HepG2 (cell line): ENCODE data around the gene MYL12B. TPM values are rescaled to one million over a fixed set of nuclear protein-coding genes. Genes with fewer than 3 reads are reported as not detected.
A peak's percentile ranks its signal among the peaks of the same experiment; 100 is the strongest.

ENCODE experiments used
- DNMT1 ChIP-seq: sonication (generic); formaldehyde crosslinking; IDR thresholded peaks from 2 replicates; pipeline ENCODE4 v1.5.1; 2020; ENCODE audit warnings: mild to moderate bottlenecking, missing genetic modification reagents
- DR1 ChIP-seq: sonication (generic); formaldehyde crosslinking; IDR thresholded peaks from 2 replicates; pipeline ENCODE4 v1.8.0; 2021; ENCODE audit warnings: mild to moderate bottlenecking, missing genetic modification reagents, inconsistent platforms
- EHMT2 ChIP-seq: fragments of 200-600 bp; sonication (generic); IDR thresholded peaks from 2 replicates; pipeline ENCODE4 v1.7.0; 2017; ENCODE audit warnings: antibody characterized with exemption, low read depth, low read length, borderline replicate concordance
- GZF1 ChIP-seq: sonication (generic); formaldehyde crosslinking; IDR thresholded peaks from 2 replicates; pipeline ENCODE4 v1.5.1; 2020; ENCODE audit warnings: mild to moderate bottlenecking, missing genetic modification reagents
- ISX ChIP-seq: sonication (generic); formaldehyde crosslinking; conservative IDR thresholded peaks from 2 replicates; pipeline ENCODE4 v1.5.0; 2020; ENCODE audit warnings: missing genetic modification reagents
- MIER3 ChIP-seq: IDR thresholded peaks from 2 replicates; pipeline ENCODE4 v1.6.1; 2016; ENCODE audit warnings: missing compliant biosample characterization, borderline replicate concordance
- RFX1 ChIP-seq: fragments of 450-650 bp; IDR thresholded peaks from 2 replicates; pipeline ENCODE4 v1.6.1; 2017
- SNRNP70 ChIP-seq: fragments of 200-400 bp; formaldehyde crosslinking; IDR thresholded peaks from 2 replicates; pipeline ENCODE4 v1.6.1; 2017; ENCODE audit warnings: mild to moderate bottlenecking, low read depth, low read length, moderate library complexity
- SSRP1 ChIP-seq: IDR thresholded peaks from 2 replicates; pipeline ENCODE4 v1.6.1; 2016; ENCODE audit warnings: control low read depth
- TOPORS ChIP-seq: sonication (generic); formaldehyde crosslinking; IDR thresholded peaks from 2 replicates; pipeline ENCODE4 v1.8.0; 2023; ENCODE audit warnings: mild to moderate bottlenecking, missing genetic modification reagents
- WIZ ChIP-seq: sonication (generic); formaldehyde crosslinking; IDR thresholded peaks from 2 replicates; pipeline ENCODE4 v1.5.1; 2020; ENCODE audit warnings: mild to moderate bottlenecking, missing genetic modification reagents
- ZFP36L1 ChIP-seq: sonication (generic); formaldehyde crosslinking; IDR thresholded peaks from 2 replicates; pipeline ENCODE4 v1.8.0; 2022; ENCODE audit warnings: mild to moderate bottlenecking, missing genetic modification reagents, moderate library complexity
- ZNF230 ChIP-seq: sonication (generic); formaldehyde crosslinking; IDR thresholded peaks from 2 replicates; pipeline ENCODE4 v1.4.0; 2020; ENCODE audit warnings: mild to moderate bottlenecking, missing genetic modification reagents
- ZNF326 ChIP-seq: sonication (generic); formaldehyde crosslinking; IDR thresholded peaks from 2 replicates; pipeline ENCODE4 v1.4.0; 2020; ENCODE audit warnings: missing genetic modification reagents, borderline replicate concordance
- ZNF33A ChIP-seq: sonication (generic); formaldehyde crosslinking; IDR thresholded peaks from 2 replicates; pipeline ENCODE4 v1.5.1; 2020; ENCODE audit warnings: missing genetic modification reagents, mild to moderate bottlenecking, moderate library complexity, borderline replicate concordance
- ZNF770 ChIP-seq: sonication (generic); formaldehyde crosslinking; IDR thresholded peaks from 2 replicates; pipeline ENCODE4 v1.5.0; 2020; ENCODE audit warnings: mild to moderate bottlenecking, missing genetic modification reagents
- ZSCAN12 ChIP-seq: sonication (generic); formaldehyde crosslinking; IDR thresholded peaks from 2 replicates; pipeline ENCODE4 v1.9.0; 2021; ENCODE audit warnings: mild to moderate bottlenecking, missing genetic modification reagents
- polyA plus RNA-seq, 8 experiments: library from polyadenylated mRNA; depleted of rRNA in 3 of 8; stranded (reverse) in 7 of 8; unstranded in 1 of 8; fragments of >200 nt; fragmentation: Illumina TruSeq in 4 of 8; extraction: Trizol in 4 of 8; gene quantifications; 2 replicates each; pipeline versions ENCODE4 v1.2.1 to v1.2.3, GENCODE V29; 2011 to 2016; ENCODE audit warnings: low read depth in 4 of 8, missing spikeins in 1 of 8, mixed read lengths in 1 of 8; ENCODE audit not compliant: insufficient read depth in 1 of 8
- total RNA-seq, 5 experiments: library from RNA; depleted of rRNA; stranded (reverse); fragments of >200 nt; fragmentation: Illumina TruSeq; extraction: Trizol; gene quantifications; 2 replicates each; pipeline ENCODE4 v1.2.3, GENCODE V29; 2016; ENCODE audit warnings: low read depth in 1 of 5
- TF ChIP-seq, protein P1 (sequence below): sonication (generic); formaldehyde crosslinking; IDR thresholded peaks from 2 replicates; pipeline ENCODE4 v1.5.0; 2020; ENCODE audit warnings: missing genetic modification reagents
- TF ChIP-seq, protein P2 (sequence below): sonication (generic); formaldehyde crosslinking; IDR thresholded peaks from 2 replicates; pipeline ENCODE4 v1.9.0; 2021; ENCODE audit warnings: mild to moderate bottlenecking, missing genetic modification reagents
- TF ChIP-seq, protein P3 (sequence below): IDR thresholded peaks from 2 replicates; pipeline ENCODE4 v1.6.1; 2012; ENCODE audit warnings: low read depth, low read length, improper control_type of control experiment

Gene MYL12B
- total and polyA plus RNA-seq, 2 of the 13 experiments (the other 11 are each of a cell fraction or from before 2014, with no cell fraction given): 265 to 340 TPM

DNA sequence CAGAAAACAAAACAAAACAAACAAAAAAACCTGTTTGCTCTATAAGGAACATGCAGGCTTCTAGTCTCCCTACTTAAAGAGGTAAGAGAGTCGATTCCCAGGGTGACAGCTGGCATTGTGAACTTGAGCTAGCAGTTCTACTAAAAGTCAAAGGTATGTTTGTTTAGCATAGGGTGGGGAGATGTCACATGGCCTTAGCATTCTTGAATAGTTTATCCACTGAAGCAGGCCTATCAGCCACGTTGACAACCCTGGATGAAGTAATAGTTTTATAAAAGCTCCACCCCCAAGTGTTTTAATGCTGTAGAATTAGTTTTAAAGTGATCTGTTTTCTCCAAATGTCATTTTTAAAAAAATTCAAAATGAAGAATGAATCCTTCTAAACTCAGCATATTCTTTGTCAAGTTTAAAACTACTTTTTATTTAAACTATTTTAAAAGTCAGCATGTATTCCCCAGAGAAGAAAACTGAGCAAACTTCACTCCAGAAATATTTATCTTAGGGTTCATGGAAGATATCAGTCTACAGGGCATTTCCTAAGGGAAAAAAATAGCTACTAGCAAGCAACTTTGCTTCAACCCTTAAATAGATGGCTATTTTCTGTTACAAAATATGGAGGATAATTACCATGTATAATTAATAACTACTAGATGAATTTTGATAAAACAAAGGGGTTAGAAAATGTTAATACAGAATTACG is 43.8 kb upstream of the MYL12B start (continued):
- no peak for TF ChIP-seq ZNF770
- TF ChIP-seq ZSCAN12 (CRISPR knock-in tag): no peak
- TF ChIP-seq GZF1 (CRISPR knock-in tag): no peak
- TF ChIP-seq ISX (CRISPR knock-in tag): no peak
- TF ChIP-seq EHMT2: no peak
- no peak for TF ChIP-seq TOPORS (CRISPR knock-in tag)
- peak; percentile 59; the same call in 1 of the 2 replicates for TF ChIP-seq MIER3
- no peak for TF ChIP-seq RFX1
- TF ChIP-seq DR1 (CRISPR knock-in tag): no peak
- no peak for TF ChIP-seq ZNF326 (CRISPR knock-in tag)
- TF ChIP-seq ZNF33A (CRISPR knock-in tag): no peak
- TF ChIP-seq, protein P1, sequence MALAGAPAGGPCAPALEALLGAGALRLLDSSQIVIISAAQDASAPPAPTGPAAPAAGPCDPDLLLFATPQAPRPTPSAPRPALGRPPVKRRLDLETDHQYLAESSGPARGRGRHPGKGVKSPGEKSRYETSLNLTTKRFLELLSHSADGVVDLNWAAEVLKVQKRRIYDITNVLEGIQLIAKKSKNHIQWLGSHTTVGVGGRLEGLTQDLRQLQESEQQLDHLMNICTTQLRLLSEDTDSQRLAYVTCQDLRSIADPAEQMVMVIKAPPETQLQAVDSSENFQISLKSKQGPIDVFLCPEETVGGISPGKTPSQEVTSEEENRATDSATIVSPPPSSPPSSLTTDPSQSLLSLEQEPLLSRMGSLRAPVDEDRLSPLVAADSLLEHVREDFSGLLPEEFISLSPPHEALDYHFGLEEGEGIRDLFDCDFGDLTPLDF: no peak
- TF ChIP-seq, protein P2, sequence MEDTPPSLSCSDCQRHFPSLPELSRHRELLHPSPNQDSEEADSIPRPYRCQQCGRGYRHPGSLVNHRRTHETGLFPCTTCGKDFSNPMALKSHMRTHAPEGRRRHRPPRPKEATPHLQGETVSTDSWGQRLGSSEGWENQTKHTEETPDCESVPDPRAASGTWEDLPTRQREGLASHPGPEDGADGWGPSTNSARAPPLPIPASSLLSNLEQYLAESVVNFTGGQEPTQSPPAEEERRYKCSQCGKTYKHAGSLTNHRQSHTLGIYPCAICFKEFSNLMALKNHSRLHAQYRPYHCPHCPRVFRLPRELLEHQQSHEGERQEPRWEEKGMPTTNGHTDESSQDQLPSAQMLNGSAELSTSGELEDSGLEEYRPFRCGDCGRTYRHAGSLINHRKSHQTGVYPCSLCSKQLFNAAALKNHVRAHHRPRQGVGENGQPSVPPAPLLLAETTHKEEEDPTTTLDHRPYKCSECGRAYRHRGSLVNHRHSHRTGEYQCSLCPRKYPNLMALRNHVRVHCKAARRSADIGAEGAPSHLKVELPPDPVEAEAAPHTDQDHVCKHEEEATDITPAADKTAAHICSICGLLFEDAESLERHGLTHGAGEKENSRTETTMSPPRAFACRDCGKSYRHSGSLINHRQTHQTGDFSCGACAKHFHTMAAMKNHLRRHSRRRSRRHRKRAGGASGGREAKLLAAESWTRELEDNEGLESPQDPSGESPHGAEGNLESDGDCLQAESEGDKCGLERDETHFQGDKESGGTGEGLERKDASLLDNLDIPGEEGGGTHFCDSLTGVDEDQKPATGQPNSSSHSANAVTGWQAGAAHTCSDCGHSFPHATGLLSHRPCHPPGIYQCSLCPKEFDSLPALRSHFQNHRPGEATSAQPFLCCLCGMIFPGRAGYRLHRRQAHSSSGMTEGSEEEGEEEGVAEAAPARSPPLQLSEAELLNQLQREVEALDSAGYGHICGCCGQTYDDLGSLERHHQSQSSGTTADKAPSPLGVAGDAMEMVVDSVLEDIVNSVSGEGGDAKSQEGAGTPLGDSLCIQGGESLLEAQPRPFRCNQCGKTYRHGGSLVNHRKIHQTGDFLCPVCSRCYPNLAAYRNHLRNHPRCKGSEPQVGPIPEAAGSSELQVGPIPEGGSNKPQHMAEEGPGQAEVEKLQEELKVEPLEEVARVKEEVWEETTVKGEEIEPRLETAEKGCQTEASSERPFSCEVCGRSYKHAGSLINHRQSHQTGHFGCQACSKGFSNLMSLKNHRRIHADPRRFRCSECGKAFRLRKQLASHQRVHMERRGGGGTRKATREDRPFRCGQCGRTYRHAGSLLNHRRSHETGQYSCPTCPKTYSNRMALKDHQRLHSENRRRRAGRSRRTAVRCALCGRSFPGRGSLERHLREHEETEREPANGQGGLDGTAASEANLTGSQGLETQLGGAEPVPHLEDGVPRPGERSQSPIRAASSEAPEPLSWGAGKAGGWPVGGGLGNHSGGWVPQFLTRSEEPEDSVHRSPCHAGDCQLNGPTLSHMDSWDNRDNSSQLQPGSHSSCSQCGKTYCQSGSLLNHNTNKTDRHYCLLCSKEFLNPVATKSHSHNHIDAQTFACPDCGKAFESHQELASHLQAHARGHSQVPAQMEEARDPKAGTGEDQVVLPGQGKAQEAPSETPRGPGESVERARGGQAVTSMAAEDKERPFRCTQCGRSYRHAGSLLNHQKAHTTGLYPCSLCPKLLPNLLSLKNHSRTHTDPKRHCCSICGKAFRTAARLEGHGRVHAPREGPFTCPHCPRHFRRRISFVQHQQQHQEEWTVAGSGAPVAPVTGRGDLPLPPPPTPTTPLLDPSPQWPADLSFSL (CRISPR knock-in tag): no peak
- TF ChIP-seq, protein P3, sequence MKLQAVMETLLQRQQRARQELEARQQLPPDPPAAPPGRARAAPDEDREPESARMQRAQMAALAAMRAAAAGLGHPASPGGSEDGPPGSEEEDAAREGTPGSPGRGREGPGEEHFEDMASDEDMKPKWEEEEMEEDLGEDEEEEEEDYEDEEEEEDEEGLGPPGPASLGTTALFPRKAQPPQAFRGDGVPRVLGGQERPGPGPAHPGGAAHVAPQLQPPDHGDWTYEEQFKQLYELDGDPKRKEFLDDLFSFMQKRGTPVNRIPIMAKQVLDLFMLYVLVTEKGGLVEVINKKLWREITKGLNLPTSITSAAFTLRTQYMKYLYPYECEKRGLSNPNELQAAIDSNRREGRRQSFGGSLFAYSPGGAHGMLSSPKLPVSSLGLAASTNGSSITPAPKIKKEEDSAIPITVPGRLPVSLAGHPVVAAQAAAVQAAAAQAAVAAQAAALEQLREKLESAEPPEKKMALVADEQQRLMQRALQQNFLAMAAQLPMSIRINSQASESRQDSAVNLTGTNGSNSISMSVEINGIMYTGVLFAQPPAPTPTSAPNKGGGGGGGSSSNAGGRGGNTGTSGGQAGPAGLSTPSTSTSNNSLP: peak; percentile 89
- no peak for TF ChIP-seq ZFP36L1 (CRISPR knock-in tag)
- no peak for TF ChIP-seq ZNF230 (CRISPR knock-in tag)
- no peak for TF ChIP-seq DNMT1
- no peak for TF ChIP-seq SNRNP70
- no peak for TF ChIP-seq SSRP1 (CRISPR knock-in tag)
- TF ChIP-seq WIZ (CRISPR knock-in tag): no peak
